Endodermal cell (in vitro differentiated cells): ENCODE data around the gene KRTAP19-6. TPM values are rescaled to one million over a fixed set of nuclear protein-coding genes. Genes with fewer than 3 reads are reported as not detected.

Experiments used
- DNase-seq: peaks from one replicate; pipeline ENCODE4 v3.0.0-alpha.2; 2017
- H3K27ac ChIP-seq: 2 replicates; pipeline ENCODE4 v1.5.1; 2013; ENCODE audit warnings: mild to moderate bottlenecking, low read depth, low read length, moderate library complexity
- H3K27me3 ChIP-seq: 2 replicates; pipeline ENCODE4 v1.6.1; 2013; ENCODE audit warnings: mild to moderate bottlenecking, low read length, moderate library complexity; ENCODE audit not compliant: insufficient read depth, control insufficient read depth, poor library complexity, severe bottlenecking
- H3K36me3 ChIP-seq: 2 replicates; pipeline ENCODE4 v1.7.0; 2013; ENCODE audit warnings: mild to moderate bottlenecking, low read length, moderate library complexity; ENCODE audit not compliant: control insufficient read depth, insufficient read depth
- H3K4me1 ChIP-seq: one replicate; pipeline ENCODE4 v1.7.0; 2013; ENCODE audit warnings: low read length; ENCODE audit not compliant: control insufficient read depth, insufficient read depth
- H3K4me3 ChIP-seq: 2 replicates; pipeline ENCODE4 v1.5.1; 2013; ENCODE audit warnings: mild to moderate bottlenecking, low read length, moderate library complexity
- H3K9ac ChIP-seq: 2 replicates; pipeline ENCODE4 v1.6.1; 2013; ENCODE audit warnings: mild to moderate bottlenecking, low read length, moderate library complexity; ENCODE audit not compliant: poor library complexity, severe bottlenecking; ENCODE audit errors: extremely low read depth
- H3K9me3 ChIP-seq: 2 replicates; pipeline ENCODE4 v1.6.1; 2013; ENCODE audit warnings: mild to moderate bottlenecking, low read length, moderate library complexity; ENCODE audit not compliant: control insufficient read depth
- H3K27ac Mint-ChIP-seq: 2 replicates; pipeline ENCODE4 v1.8.0; 2020; ENCODE audit warnings: mixed read lengths
- H3K27me3 Mint-ChIP-seq: 2 replicates; pipeline ENCODE4 v1.8.0; 2021; ENCODE audit warnings: mild to moderate bottlenecking, mixed read lengths; ENCODE audit not compliant: insufficient read depth
- H3K36me3 Mint-ChIP-seq: 2 replicates; pipeline ENCODE4 v1.8.0; 2020; ENCODE audit warnings: low read depth, mixed read lengths
- H3K4me1 Mint-ChIP-seq: 2 replicates; pipeline ENCODE4 v1.8.0; 2020; ENCODE audit warnings: mixed read lengths
- H3K4me3 Mint-ChIP-seq: 2 replicates; pipeline ENCODE4 v1.8.0; 2020; ENCODE audit warnings: mild to moderate bottlenecking, moderate library complexity, mixed read lengths
- H3K9me3 Mint-ChIP-seq: 2 replicates; pipeline ENCODE4 v1.8.0; 2020; ENCODE audit warnings: mild to moderate bottlenecking, mixed read lengths
- WGBS, 2 experiments: methylation state at CpG; one replicate each; pipeline versions ENCODE4 v1.1.5 to v1.1.7; 2013; ENCODE audit warnings: missing lambda C conversion rate in 2 of 2, mixed read lengths in 1 of 2; ENCODE audit not compliant: insufficient coverage in 1 of 2, insufficient read length in 1 of 2; 5-methylcytosine and 5-hydroxymethylcytosine counted together
- total RNA-seq, 2 donors: library from RNA; stranded (reverse); fragmentation: NEBNext Ultra II Directional in 1 of 2; extraction: Animal tissue kit (Norgen Biotek cat#: 25700) in 1 of 2; gene quantifications; 2 replicates in 1 of 2; 3 replicates in 1 of 2; pipeline ENCODE4 v1.2.1, GENCODE V29; 2021
- TF ChIP-seq, protein P1 (sequence below): fragments of 200-600 bp; sonication (generic); conservative IDR thresholded peaks from 2 replicates; pipeline ENCODE4 v1.5.0; 2021; ENCODE audit warnings: antibody characterized with exemption, mild to moderate bottlenecking

Gene KRTAP19-6
- total RNA-seq, 2 donors from 2014 or later: not detected

DNA sequence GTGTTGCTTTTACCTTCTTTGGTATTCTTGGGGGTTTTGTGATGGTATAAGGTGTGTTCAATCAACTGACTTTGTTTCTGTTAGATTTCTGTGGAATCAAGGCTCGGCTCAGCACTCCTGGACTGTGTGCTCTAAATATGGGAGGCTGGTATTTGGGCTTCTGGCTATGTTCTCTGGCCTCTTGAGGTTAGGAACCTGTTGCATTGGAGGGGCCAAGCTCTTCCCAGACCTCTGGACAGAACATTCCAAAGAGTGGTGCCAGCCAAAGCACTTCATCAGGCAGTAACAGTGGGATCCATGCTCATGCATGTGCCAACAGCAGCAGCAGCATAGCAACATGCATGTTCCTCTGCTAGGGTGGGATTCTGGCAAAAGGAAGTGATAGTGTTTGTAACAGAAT lies 11.1 kb upstream of the KRTAP19-6 start:
- no peaks in the 10 kb centered on the region for H3K4me1 Mint-ChIP-seq
- TF ChIP-seq, protein P1, sequence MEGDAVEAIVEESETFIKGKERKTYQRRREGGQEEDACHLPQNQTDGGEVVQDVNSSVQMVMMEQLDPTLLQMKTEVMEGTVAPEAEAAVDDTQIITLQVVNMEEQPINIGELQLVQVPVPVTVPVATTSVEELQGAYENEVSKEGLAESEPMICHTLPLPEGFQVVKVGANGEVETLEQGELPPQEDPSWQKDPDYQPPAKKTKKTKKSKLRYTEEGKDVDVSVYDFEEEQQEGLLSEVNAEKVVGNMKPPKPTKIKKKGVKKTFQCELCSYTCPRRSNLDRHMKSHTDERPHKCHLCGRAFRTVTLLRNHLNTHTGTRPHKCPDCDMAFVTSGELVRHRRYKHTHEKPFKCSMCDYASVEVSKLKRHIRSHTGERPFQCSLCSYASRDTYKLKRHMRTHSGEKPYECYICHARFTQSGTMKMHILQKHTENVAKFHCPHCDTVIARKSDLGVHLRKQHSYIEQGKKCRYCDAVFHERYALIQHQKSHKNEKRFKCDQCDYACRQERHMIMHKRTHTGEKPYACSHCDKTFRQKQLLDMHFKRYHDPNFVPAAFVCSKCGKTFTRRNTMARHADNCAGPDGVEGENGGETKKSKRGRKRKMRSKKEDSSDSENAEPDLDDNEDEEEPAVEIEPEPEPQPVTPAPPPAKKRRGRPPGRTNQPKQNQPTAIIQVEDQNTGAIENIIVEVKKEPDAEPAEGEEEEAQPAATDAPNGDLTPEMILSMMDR: no peak
- no peak overlapping the region for H3K4me3 Mint-ChIP-seq
- DNase-seq: no peak
- Histone ChIP-seq H3K27me3 (no peaks in the 10 kb centered on the region), H3K27ac (no peak overlapping the region), H3K9me3 (no peaks in the 10 kb centered on the region), H3K36me3 (no peaks in the 10 kb centered on the region), H3K4me3 (no peak overlapping the region), H3K9ac (no peak overlapping the region), H3K4me1 (no peaks in the 10 kb centered on the region)
- no peaks in the 10 kb centered on the region for H3K27me3 Mint-ChIP-seq
- 91% methylated on average over 1 of the region's 1 CpG; no CpG with 5 or more reads in 1 of the 2 experiments for WGBS, 2 experiments
- no peak overlapping the region for H3K27ac Mint-ChIP-seq
- no peaks in the 10 kb centered on the region for H3K36me3 Mint-ChIP-seq
- H3K9me3 Mint-ChIP-seq: peaks cover 33% of the 10 kb centered on the region

DNA sequence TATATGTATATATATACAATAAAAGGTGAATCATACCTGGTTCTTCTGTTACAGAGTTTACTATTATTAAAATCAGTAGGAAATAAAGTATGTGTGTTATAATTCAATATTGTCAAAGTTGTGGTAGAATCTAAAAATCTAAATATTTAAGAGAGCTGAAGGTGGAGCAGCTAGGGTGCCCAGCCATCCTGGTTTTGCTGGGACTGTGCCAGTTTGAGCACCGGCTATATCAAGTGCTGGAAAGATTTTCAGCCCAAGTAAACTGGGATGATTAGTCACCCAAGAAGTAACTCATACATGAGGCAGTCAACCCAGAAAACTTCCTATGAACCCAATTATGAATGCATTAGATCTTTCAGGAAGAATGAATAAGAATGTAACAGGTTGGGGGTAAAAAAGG lies 22.8 kb downstream of the KRTAP19-6 start:
- no peaks in the 10 kb centered on the region for H3K27me3 ChIP-seq
- H3K27ac Mint-ChIP-seq: no peak overlapping the region

DNA sequence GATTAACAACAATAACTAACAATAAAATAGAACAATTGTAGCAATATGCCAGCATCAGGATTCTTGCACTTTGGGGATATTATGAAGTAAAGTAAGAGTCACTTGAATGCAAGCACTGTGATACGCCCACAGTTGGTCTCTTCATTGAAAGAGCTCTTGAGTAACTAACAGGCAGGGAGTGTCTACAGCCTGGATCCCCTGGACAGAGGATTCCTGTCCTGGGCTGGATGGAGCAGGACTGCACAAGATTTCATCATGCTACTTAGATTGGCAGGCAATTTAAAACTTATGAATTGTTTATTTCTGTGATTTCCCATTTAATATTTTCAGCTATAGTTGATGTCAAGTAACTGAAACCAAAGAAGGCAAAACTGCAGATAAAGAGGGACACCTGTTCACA lies 26.0 kb downstream of the KRTAP19-6 start:
- TF ChIP-seq, protein P1: no peak
- Histone ChIP-seq H3K27me3 (no peaks in the 10 kb centered on the region), H3K4me1 (no peaks in the 10 kb centered on the region), H3K9ac (no peak overlapping the region), H3K4me3 (no peak overlapping the region), H3K36me3 (no peaks in the 10 kb centered on the region), H3K9me3 (no peaks in the 10 kb centered on the region), H3K27ac (no peak overlapping the region)
- 60 to 89% methylated on average over 1 of the region's 1 CpG for WGBS, 2 experiments
- no peak for DNase-seq
- H3K27ac Mint-ChIP-seq: no peak overlapping the region
- H3K4me3 Mint-ChIP-seq: no peak overlapping the region
- H3K27me3 Mint-ChIP-seq: no peaks in the 10 kb centered on the region
- peaks cover 5% of the 10 kb centered on the region for H3K9me3 Mint-ChIP-seq
- H3K36me3 Mint-ChIP-seq: no peaks in the 10 kb centered on the region
- H3K4me1 Mint-ChIP-seq: no peaks in the 10 kb centered on the region

More for the DNA sequence above, 22.8 kb downstream of the KRTAP19-6 start:
- Mint-ChIP-seq H3K27me3 (no peaks in the 10 kb centered on the region), H3K4me1 (no peaks in the 10 kb centered on the region), H3K9me3 (peaks cover 13% of the 10 kb centered on the region), H3K36me3 (no peaks in the 10 kb centered on the region), H3K4me3 (no peak overlapping the region)
- Histone ChIP-seq H3K9ac (no peak overlapping the region), H3K27ac (no peak overlapping the region), H3K4me1 (no peaks in the 10 kb centered on the region), H3K36me3 (no peaks in the 10 kb centered on the region), H3K9me3 (peaks cover 6% of the 10 kb centered on the region), H3K4me3 (no peak overlapping the region)
- no peak for DNase-seq
- 91% methylated on average over 1 of the region's 1 CpG; no CpG with 5 or more reads in 1 of the 2 experiments for WGBS, 2 experiments
- TF ChIP-seq, protein P1: no peak
